Activated CD4-positive, CD25-positive, alpha-beta regulatory T cell treated with anti-CD3 and anti-CD28 coated beads, Interleukin-2, amount 50 U/mL, for 72 hours (primary cell): ENCODE data around the gene ZFC3H1.

Source experiments
- DNase-seq: peaks from one replicate; pipeline ENCODE4 v3.0.0; 2021

Gene ZFC3H1

DNA sequence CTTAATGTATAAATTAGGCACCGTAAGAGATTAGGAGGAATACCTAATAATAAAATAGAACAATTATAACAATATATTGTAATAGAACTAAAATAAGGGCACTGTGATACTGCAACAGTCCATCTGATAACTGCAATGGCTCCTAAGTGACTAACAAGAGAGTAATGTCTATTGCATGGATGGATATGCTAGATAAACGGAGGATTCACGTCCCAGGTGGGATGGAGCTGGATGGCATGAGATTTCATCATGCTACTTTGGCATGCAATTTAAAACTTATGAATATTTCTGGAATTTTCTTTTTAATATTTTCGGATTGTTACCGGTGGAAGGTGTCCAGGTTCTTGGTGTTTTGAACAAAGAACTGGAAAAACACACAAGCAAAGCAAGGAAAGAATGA, 20.0 kb upstream of the ZFC3H1 start:
- DNase-seq: no peak

DNA sequence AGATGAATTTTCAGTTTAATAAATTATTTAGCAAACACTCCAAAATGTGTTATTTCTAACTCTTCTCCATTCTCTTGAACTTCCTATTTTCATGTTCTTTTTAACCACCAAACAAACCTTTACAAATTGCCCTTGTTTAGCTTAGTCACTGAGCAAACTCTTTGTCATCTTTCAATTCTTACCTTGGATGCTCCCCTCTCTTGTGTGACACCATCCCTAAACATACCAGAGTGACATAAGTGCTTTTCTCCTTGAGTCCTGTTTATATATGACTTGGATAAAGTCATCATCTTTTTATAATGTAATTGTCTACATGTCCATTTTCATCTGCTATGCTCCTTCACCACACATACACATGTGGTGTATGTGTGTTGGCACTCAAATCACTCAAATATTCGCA, 18.8 kb upstream of the ZFC3H1 start:
- no peak for DNase-seq

- DNase-seq: no peak
These were observed 8.2 kb upstream of the ZFC3H1 start for GRCh38 chr12:71671816-71672215.

DNA sequence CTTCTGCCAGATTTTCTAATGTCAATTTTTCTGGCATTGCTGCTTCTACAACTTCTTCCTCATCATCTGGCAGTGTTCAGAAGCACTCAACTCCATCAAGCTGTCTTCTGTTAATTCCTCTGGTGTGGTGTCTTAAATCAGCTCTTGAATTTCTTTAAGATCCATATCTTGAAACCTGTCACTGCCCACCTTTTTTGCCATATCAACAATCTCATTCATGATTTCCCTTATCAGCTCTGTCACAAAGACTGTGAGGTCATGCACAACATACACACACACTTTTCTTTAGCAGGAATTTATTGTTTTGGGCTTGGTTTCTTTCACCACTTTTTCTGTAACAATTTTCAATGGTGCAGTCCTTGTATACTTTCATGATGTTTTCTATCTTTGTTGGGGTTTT, 7.7 kb upstream of the ZFC3H1 start:
- no peak for DNase-seq

DNA sequence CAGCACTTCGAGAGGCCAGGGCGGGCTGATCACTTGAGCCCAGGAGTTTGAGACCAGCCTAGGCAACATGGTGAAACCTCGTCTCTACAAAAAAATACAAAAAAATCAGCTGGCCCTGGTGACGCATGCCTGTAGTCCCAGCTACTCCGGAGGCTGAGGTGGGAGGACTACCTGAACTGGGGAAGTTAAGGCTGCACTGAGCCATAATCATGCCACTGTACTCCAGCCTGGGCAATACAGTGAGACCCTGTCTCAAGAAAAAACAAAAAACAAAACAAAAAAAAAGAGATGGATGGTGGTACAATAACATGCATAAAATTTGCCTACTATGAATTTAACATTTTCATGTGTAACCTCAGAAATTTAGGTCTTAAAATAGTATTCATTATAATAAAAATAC, 2.6 kb upstream of the ZFC3H1 start:
- DNase-seq: no peak

DNA sequence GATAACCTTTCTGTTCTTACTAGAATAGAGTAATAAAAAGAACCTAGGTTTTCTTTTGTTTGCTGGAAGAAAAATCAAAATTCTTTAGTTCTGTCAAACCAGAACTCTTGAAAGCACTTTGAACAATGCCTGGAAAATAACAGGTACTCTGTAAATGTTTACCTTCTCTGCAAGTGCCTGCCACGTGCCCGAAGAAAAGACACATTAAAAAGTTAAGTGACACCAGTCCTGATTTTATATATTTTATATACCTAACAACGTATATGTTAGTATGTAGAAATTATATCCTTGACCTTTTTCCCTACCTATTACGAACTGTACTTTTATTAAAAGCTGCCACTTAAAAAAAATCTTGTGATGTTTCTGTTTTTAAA, 1.4 kb upstream of the ZFC3H1 start:
- DNase-seq: no peak

- no peak for DNase-seq
These were observed 902 bp upstream of the ZFC3H1 start for GRCh38 chr12:71664411-71665089.

- peak; percentile 72 for DNase-seq
These were observed 643 bp downstream of the ZFC3H1 start for GRCh38 chr12:71662849-71663560.

DNA sequence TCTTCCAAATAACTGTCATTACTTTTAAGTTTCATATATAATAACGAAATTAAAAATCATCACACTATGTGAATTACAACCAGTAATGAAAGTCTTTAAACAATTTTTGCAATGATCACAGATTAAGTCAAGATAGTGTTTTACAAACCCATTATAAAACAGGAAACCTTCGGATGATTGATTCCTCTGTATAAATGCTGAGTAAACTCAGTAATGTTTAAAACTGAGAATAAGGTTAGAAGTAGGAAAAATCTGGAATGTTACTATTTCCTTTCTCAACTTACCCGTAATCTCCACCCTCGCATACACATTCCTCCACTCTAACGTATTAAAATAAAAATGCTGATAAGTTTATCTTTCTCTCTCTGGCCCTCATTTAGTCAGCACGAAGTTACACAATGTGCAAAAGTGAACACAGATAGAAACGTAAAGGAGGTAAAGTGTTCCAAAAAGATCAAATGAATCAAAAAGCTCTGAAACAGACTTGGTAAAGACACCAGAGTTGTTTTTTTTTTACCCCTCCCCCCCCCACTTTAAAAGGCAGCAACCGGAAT, 1.6 kb downstream of the ZFC3H1 start:
- no peak for DNase-seq

DNA sequence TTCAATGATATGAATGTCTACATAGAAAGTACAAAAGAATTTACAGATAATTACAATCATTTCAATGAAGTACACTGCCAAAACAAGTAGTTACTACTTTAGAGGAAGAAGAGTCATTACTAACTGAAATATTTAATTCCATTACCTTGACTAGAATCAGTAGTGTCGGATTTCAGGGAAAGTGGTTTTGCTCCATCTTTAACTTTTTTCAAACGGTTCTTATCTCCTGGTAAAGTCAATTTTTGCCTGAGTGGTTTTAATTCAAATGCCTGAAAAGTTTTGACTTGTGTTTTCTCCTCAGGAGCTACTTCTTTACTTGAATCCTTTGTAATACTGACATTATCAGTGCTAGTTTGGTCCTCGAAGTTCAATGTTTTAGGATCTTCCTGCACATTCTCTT, 6.9 kb downstream of the ZFC3H1 start:
- no peak for DNase-seq

DNA sequence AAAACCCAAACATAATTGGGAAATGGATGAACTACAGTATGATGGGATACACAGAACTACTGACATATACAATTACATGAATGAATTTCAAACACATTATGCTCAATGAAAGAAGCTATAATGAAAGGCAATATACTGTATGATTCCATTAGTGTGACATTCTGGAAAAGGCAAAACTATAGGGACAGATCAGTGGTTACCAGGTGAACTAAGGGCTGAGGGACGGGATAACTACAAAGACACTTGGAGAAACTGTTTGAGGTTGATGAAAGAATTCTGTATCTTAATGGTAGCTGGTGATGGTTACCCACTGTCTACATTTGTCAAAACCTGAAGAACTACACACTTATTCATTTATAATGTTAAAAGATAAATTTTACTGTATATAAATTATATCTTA, 7.7 kb downstream of the ZFC3H1 start:
- DNase-seq: no peak

DNA sequence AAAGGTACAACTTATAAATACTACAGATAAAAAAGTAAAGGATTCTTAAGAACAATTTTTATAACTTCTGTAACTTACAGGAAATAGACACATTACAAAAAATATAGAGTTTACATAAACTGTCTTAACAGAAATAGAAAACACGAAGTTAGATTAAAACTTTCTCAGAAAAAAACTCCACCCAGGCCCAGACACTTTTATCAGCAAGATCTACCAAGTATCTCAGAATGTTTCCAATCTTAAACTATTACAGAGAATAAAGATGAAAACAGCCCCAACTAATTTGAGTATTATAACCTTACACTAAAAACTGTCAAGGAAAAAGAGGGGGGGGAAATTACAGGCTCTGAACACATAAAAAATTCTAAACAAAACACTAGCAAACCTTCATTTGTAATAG, 8.2 kb downstream of the ZFC3H1 start:
- no peak for DNase-seq

GRCh38 chr12:71654200-71654599, 9.4 kb downstream of the ZFC3H1 start:
- no peak for DNase-seq

- DNase-seq: no peak
These were observed 10.5 kb downstream of the ZFC3H1 start for GRCh38 chr12:71653137-71653536.

DNA sequence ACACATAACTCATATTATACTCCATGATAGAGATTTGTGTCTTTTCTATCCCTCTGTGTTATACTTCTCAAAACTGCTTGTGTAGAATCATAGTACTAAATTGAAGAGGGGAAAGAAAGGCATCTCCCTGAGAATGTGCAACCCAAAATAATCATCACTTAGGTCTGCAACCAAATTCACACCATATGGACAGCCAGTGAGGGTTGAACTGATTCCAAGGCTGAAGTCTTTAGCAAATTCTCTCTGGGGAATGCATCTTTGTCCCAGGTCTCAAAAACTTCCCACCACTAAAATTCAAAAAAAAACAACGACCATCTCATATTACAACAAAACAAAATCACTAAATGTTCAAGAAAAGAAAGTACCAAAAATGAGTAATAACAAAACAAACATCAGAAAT, 11.0 kb downstream of the ZFC3H1 start:
- DNase-seq: no peak

DNA sequence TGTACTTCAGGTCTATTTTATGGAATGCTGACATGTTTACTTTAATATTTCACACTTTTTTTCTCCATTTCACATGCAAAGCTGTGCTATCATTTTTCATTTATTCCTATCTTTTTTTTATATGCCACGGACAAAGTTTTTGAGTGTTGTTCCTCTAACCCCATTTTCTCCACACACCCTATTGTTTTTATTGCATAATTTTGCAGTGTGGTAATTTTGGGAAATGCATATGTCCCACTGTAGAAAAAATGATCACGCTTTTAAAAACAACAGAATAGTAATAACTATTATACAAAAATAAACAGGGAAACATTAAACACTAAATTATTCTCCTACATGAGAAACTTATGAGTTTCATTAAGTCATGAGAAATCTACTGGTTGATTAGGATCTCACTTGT, 14.2 kb downstream of the ZFC3H1 start:
- no peak for DNase-seq

GRCh38 chr12:71648537-71648936, 15.1 kb downstream of the ZFC3H1 start:
- no peak for DNase-seq

GRCh38 chr12:71646512-71646911, 17.1 kb downstream of the ZFC3H1 start:
- DNase-seq: no peak

GRCh38 chr12:71645268-71645667, 18.4 kb downstream of the ZFC3H1 start:
- DNase-seq: no peak

GRCh38 chr12:71642264-71642663, 21.4 kb downstream of the ZFC3H1 start:
- DNase-seq: no peak

- no peak for DNase-seq
These were observed 22.3 kb downstream of the ZFC3H1 start for GRCh38 chr12:71641390-71641789.

DNA sequence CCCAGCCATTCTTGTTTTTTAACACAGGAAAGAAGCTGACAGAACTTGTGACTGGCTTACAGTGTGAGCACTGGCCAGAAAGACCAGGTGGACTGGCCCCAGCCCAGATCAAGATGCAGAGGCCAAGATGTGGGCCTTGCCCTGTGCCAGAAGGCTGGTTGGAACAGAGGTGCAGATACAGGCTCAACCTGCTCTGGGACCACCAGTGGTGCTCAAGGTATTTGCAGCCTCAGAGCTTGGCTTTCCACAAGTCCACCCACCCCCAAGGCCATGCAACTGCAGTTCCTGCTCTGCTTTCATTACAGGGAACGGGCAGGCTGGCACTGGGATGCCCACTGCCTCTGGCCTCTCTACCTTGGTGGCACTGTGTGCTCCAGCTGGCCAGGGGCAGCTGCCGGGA, 23.3 kb downstream of the ZFC3H1 start:
- DNase-seq: no peak

DNA sequence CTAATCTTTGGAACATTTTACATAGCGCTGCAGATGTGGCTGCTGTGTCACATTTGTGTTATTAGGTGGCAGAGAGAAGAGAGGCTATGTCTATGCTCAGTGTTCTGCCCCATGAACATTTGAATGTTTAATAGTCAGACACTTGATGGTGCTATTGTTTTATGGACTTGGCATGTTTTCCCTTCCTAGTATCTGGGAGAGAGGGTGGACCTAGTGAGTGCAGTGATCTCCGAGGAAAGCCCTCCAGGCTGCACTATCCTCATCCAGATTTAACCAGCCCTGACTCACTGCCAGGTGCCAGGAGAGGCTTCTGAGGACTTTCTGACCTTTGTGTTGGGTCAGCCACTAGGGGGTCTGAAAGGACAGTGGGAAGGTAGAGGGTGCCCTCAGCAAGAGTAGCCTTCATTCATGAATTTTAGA, 24.3 kb downstream of the ZFC3H1 start:
- DNase-seq: no peak

- DNase-seq: no peak
These were observed 25.1 kb downstream of the ZFC3H1 start for GRCh38 chr12:71638499-71638898.

DNA sequence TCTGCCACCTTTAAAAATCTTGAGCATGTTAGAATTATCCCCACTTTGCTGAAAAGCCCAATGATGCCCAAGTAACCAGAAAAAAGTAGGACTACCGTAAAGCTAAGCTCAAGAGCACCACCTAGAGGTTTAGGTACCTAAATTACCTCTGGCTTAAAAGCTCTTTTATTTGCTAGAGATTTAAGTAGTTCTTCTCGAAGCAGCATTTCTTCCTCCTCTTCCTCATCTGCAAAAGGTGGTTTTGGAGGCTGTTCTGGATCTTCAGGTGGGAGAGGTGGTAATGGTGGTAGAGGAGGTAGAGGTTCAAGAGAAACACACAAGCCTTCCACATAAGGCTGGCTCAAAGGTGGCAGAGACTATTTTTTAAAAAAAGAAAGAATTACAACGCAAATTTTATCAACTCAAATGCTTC, 26.9 kb downstream of the ZFC3H1 start:
- DNase-seq: no peak
